Stomach (tissue), 4 donors: ENCODE data around the gene GALNT13.

ENCODE experiments used
- EP300 ChIP-seq: sonication (generic); formaldehyde crosslinking; IDR thresholded peaks from one replicate; pipeline ENCODE4 v1.6.1; 2017; ENCODE audit warnings: antibody characterized with exemption
- POLR2A ChIP-seq, 4 donors: fragments of 450-650 bp; IDR thresholded peaks; one replicate each; pipeline ENCODE4 v1.6.1; 2016; ENCODE audit warnings: antibody characterized with exemption in 4 of 4, control low read depth in 2 of 4, mild to moderate bottlenecking in 1 of 4, moderate library complexity in 1 of 4
- POLR2AphosphoS5 ChIP-seq, 3 donors: sonication (generic); formaldehyde crosslinking; IDR thresholded peaks; one replicate each; pipeline ENCODE4 v1.6.1; 2016; ENCODE audit warnings: antibody characterized with exemption in 3 of 3
- TF ChIP-seq, protein P1 (sequence below), 7 experiments: fragments of 450-650 bp in 4 of 7; fragments of 200-600 bp in 3 of 7; sonication (generic) in 3 of 7; IDR thresholded peaks; one replicate each; pipeline ENCODE4 v1.5.1; 2016 to 2019; ENCODE audit warnings: antibody characterized with exemption in 7 of 7, control low read depth in 2 of 7, mild to moderate bottlenecking in 1 of 7

DNA sequence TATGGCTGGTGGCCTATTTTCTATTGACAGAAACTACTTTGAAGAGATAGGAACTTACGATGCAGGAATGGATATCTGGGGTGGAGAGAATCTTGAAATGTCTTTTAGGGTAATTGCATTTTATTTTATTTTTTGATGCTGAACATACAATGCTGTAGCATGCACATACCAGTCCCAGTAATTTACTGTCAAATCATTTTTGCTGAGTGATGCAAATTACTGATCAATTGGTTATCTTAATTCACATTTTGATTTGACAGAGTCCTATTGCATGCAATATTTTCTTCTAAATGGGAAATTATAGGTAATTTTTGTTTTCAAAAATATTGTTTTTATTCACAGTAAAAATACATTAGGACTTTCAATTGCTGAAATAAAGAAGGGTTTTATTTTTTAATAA lies 387.3 kb downstream of the GALNT13 start:
- no peak for TF ChIP-seq POLR2A (IDR thresholded peaks at IDR 0.05)
- TF ChIP-seq, protein P1, sequence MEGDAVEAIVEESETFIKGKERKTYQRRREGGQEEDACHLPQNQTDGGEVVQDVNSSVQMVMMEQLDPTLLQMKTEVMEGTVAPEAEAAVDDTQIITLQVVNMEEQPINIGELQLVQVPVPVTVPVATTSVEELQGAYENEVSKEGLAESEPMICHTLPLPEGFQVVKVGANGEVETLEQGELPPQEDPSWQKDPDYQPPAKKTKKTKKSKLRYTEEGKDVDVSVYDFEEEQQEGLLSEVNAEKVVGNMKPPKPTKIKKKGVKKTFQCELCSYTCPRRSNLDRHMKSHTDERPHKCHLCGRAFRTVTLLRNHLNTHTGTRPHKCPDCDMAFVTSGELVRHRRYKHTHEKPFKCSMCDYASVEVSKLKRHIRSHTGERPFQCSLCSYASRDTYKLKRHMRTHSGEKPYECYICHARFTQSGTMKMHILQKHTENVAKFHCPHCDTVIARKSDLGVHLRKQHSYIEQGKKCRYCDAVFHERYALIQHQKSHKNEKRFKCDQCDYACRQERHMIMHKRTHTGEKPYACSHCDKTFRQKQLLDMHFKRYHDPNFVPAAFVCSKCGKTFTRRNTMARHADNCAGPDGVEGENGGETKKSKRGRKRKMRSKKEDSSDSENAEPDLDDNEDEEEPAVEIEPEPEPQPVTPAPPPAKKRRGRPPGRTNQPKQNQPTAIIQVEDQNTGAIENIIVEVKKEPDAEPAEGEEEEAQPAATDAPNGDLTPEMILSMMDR (IDR thresholded peaks at IDR 0.05) = no peak
- TF ChIP-seq POLR2AphosphoS5 (IDR thresholded peaks at IDR 0.05) = no peak
- TF ChIP-seq EP300 = no peak
